H9 (cell line): ENCODE results near the gene FXR1. TPM values are rescaled to one million over a fixed set of nuclear protein-coding genes. Genes with fewer than 3 reads are reported as not detected.

Experiments used
- DNase-seq: peaks from one replicate; pipeline ENCODE4 v3.0.0-alpha.2; 2017
- H2AFZ ChIP-seq: one replicate; pipeline ENCODE4 v1.6.1; 2013; ENCODE audit warnings: mild to moderate bottlenecking, low read length, control low read depth, moderate library complexity
- H2AK5ac ChIP-seq: 2 replicates; pipeline ENCODE4 v1.6.1; 2013; ENCODE audit warnings: low read length, control low read depth, mixed read lengths; ENCODE audit not compliant: insufficient read length
- H2BK120ac ChIP-seq: one replicate; pipeline ENCODE4 v1.6.1; 2013; ENCODE audit warnings: low read depth, mild to moderate bottlenecking, low read length, control low read depth, inconsistent platforms; ENCODE audit not compliant: poor library complexity, severe bottlenecking
- H2BK12ac ChIP-seq: 2 replicates; pipeline ENCODE4 v1.6.1; 2013; ENCODE audit warnings: low read length, control low read depth, mixed read lengths, low read depth; ENCODE audit not compliant: insufficient read length
- H2BK15ac ChIP-seq: 2 replicates; pipeline ENCODE4 v1.6.1; 2013; ENCODE audit warnings: low read depth, low read length, control low read depth
- H2BK20ac ChIP-seq: one replicate; pipeline ENCODE4 v1.6.1; 2013; ENCODE audit warnings: low read depth, mild to moderate bottlenecking, low read length, control low read depth, inconsistent platforms; ENCODE audit not compliant: poor library complexity, severe bottlenecking
- H2BK5ac ChIP-seq: 2 replicates; pipeline ENCODE4 v1.6.1; 2013; ENCODE audit warnings: low read length, control low read depth, mixed read lengths; ENCODE audit not compliant: insufficient read length
- H3K14ac ChIP-seq: 2 replicates; pipeline ENCODE4 v1.6.1; 2013; ENCODE audit warnings: low read length, control low read depth; ENCODE audit not compliant: insufficient read depth
- H3K18ac ChIP-seq: 2 replicates; pipeline ENCODE4 v1.6.1; 2013; ENCODE audit warnings: low read depth, mild to moderate bottlenecking, mixed read lengths, low read length, control low read depth; ENCODE audit not compliant: insufficient read length
- H3K23ac ChIP-seq: 2 replicates; pipeline ENCODE4 v1.6.1; 2013; ENCODE audit warnings: low read length, control low read depth, mixed read lengths, low read depth; ENCODE audit not compliant: insufficient read length
- H3K23me2 ChIP-seq: 2 replicates; pipeline ENCODE4 v1.6.1; 2013; ENCODE audit warnings: low read depth, mild to moderate bottlenecking, mixed read lengths, low read length, control low read depth; ENCODE audit not compliant: insufficient read length, poor library complexity, severe bottlenecking
- H3K27ac ChIP-seq: 2 replicates; pipeline ENCODE4 v1.5.1; 2013; ENCODE audit warnings: low read length, control low read depth, mixed read lengths, low read depth; ENCODE audit not compliant: insufficient read length
- H3K27me3 ChIP-seq: 2 replicates; pipeline ENCODE4 v1.6.1; 2013; ENCODE audit warnings: low read length, control low read depth, inconsistent platforms; ENCODE audit not compliant: insufficient read depth
- H3K4ac ChIP-seq: 2 replicates; pipeline ENCODE4 v1.6.1; 2013; ENCODE audit warnings: low read depth, mild to moderate bottlenecking, control low read depth, inconsistent platforms, low read length, moderate library complexity
- H3K4me1 ChIP-seq: 2 replicates; pipeline ENCODE4 v1.6.1; 2013; ENCODE audit warnings: low read length, control low read depth, inconsistent platforms; ENCODE audit not compliant: insufficient read depth
- H3K4me2 ChIP-seq: 2 replicates; pipeline ENCODE4 v1.6.1; 2013; ENCODE audit warnings: low read length, control low read depth, mixed read lengths; ENCODE audit not compliant: insufficient read length, insufficient read depth
- H3K56ac ChIP-seq: 2 replicates; pipeline ENCODE4 v1.6.1; 2013; ENCODE audit warnings: low read depth, mild to moderate bottlenecking, mixed read lengths, low read length, control low read depth; ENCODE audit not compliant: insufficient read length
- H3K79me1 ChIP-seq: 2 replicates; pipeline ENCODE4 v1.6.1; 2013; ENCODE audit warnings: low read depth, mild to moderate bottlenecking, moderate library complexity, low read length, control low read depth, inconsistent platforms; ENCODE audit not compliant: insufficient read depth, poor library complexity, severe bottlenecking
- H3K79me2 ChIP-seq: 2 replicates; pipeline ENCODE4 v1.6.1; 2013; ENCODE audit warnings: low read length, control low read depth, inconsistent platforms; ENCODE audit not compliant: insufficient read depth
- H3K9ac ChIP-seq: 2 replicates; pipeline ENCODE4 v1.6.1; 2013; ENCODE audit warnings: low read length, control low read depth, mixed read lengths; ENCODE audit not compliant: insufficient read length; ENCODE audit errors: extremely low read depth
- H3K9me3 ChIP-seq: one replicate; pipeline ENCODE4 v1.6.1; 2013; ENCODE audit warnings: low read depth, low read length, inconsistent platforms; ENCODE audit not compliant: control insufficient read depth
- H3T11ph ChIP-seq: one replicate; pipeline ENCODE4 v1.6.1; 2013; ENCODE audit warnings: mild to moderate bottlenecking, low read length, control low read depth, inconsistent platforms
- H4K20me1 ChIP-seq: one replicate; pipeline ENCODE4 v1.6.1; 2013; ENCODE audit not compliant: control insufficient read depth, insufficient read length, insufficient read depth
- H4K5ac ChIP-seq: 2 replicates; pipeline ENCODE4 v1.6.1; 2013; ENCODE audit warnings: low read depth, mild to moderate bottlenecking, mixed read lengths, low read length, control low read depth; ENCODE audit not compliant: insufficient read length
- H4K8ac ChIP-seq: replicated peaks from 2 replicates; pipeline ENCODE4 v1.6.1; 2013; ENCODE audit warnings: low read length, control low read depth, mixed read lengths, low read depth; ENCODE audit not compliant: insufficient read length
- H4K91ac ChIP-seq: 2 replicates; pipeline ENCODE4 v1.6.1; 2013; ENCODE audit warnings: low read depth, mild to moderate bottlenecking, moderate library complexity, mixed read lengths, low read length, control low read depth; ENCODE audit not compliant: insufficient read length
- H3K27ac Mint-ChIP-seq, 3 experiments: 2 replicates in 2 of 3; 3 replicates in 1 of 3; pipeline ENCODE4 v1.8.0; 2020 to 2021; ENCODE audit warnings: mixed read lengths in 3 of 3, mild to moderate bottlenecking in 1 of 3, moderate library complexity in 1 of 3
- H3K27me3 Mint-ChIP-seq: 2 replicates; pipeline ENCODE4 v1.8.0; 2021; ENCODE audit warnings: low read depth, mild to moderate bottlenecking, moderate library complexity, mixed read lengths
- H3K36me3 Mint-ChIP-seq, 3 experiments: 2 replicates in 2 of 3; 3 replicates in 1 of 3; pipeline ENCODE4 v1.8.0; 2020 to 2021; ENCODE audit warnings: low read depth in 3 of 3, mixed read lengths in 3 of 3; ENCODE audit not compliant: insufficient read depth in 1 of 3
- H3K4me1 Mint-ChIP-seq, 2 experiments: 2 replicates each; pipeline ENCODE4 v1.8.0; 2020; ENCODE audit warnings: mixed read lengths in 2 of 2
- H3K4me3 Mint-ChIP-seq, 2 experiments: 2 replicates in 1 of 2; 3 replicates in 1 of 2; pipeline ENCODE4 v1.8.0; 2020 to 2021; ENCODE audit warnings: mild to moderate bottlenecking in 2 of 2, mixed read lengths in 2 of 2, moderate library complexity in 1 of 2
- H3K9me3 Mint-ChIP-seq, 2 experiments: 2 replicates in 1 of 2; 3 replicates in 1 of 2; pipeline ENCODE4 v1.8.0; 2020; ENCODE audit warnings: mild to moderate bottlenecking in 2 of 2, mixed read lengths in 2 of 2, moderate library complexity in 1 of 2
- WGBS: extraction: QIAGEN DNeasy Blood & Tissue Kit; methylation state at CpG from one replicate; pipeline ENCODE4 v1.1.7; 2013; ENCODE audit warnings: missing lambda C conversion rate, low lambda C conversion rate, mixed read lengths; ENCODE audit not compliant: insufficient read length; ENCODE audit errors: extremely low coverage; 5-methylcytosine and 5-hydroxymethylcytosine counted together
- total RNA-seq: library from RNA; stranded (reverse); gene quantifications from 2 replicates; pipeline ENCODE4 v1.2.1, GENCODE V29; 2021
- TF ChIP-seq, protein P1 (sequence below): fragments of 200-600 bp; sonication (generic); conservative IDR thresholded peaks from 3 replicates; pipeline ENCODE4 v1.8.0; 2021; ENCODE audit warnings: antibody characterized with exemption, mild to moderate bottlenecking

The FXR1 gene
- total RNA-seq, 1 experiment from 2014 or later = 240 TPM

DNA sequence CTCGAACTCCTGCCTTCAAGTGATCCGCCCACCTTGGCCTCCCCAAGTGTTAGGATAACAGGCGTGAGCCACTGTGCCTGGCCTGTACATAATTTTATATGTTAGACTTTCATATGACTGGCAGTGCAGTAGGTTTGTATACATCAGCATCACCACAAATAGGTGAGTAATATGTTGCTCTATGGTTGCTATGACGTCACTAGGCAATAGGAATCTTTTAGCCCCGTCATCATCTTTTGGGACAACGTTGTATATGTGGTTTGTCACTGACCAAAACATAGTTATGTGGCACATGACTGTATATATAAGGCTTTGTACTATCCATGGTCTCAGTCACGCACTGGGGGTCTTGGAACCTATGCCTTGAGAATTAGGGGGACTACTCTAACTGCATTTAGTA, 94.1 kb downstream of the FXR1 start:
- no peak overlapping the region for H2BK5ac ChIP-seq
- Mint-ChIP-seq H3K4me3 (no peak overlapping the region), H3K4me1 (peaks cover 15 to 19% of the 10 kb centered on the region in 2 experiments), H3K36me3 (peaks cover 1 to 10% (median 6%) of the 10 kb centered on the region in 3 experiments; a peak in 6 of 7 replicates), H3K27me3 (peaks cover 5% of the 10 kb centered on the region), H3K27ac (no peak overlapping the region), H3K9me3 (peaks cover 10 to 14% of the 10 kb centered on the region in 2 experiments)
- H4K91ac ChIP-seq = no peak overlapping the region
- H3K9ac ChIP-seq = no peak overlapping the region
- H2AFZ ChIP-seq = no peak overlapping the region
- H3K79me1 ChIP-seq = no peaks in the 10 kb centered on the region
- no peak overlapping the region for H3K4ac ChIP-seq
- no peak overlapping the region for H2BK12ac ChIP-seq
- no peaks in the 10 kb centered on the region for H4K20me1 ChIP-seq
- H2BK120ac ChIP-seq = no peak overlapping the region
- DNase-seq = no peak
- TF ChIP-seq, protein P1, sequence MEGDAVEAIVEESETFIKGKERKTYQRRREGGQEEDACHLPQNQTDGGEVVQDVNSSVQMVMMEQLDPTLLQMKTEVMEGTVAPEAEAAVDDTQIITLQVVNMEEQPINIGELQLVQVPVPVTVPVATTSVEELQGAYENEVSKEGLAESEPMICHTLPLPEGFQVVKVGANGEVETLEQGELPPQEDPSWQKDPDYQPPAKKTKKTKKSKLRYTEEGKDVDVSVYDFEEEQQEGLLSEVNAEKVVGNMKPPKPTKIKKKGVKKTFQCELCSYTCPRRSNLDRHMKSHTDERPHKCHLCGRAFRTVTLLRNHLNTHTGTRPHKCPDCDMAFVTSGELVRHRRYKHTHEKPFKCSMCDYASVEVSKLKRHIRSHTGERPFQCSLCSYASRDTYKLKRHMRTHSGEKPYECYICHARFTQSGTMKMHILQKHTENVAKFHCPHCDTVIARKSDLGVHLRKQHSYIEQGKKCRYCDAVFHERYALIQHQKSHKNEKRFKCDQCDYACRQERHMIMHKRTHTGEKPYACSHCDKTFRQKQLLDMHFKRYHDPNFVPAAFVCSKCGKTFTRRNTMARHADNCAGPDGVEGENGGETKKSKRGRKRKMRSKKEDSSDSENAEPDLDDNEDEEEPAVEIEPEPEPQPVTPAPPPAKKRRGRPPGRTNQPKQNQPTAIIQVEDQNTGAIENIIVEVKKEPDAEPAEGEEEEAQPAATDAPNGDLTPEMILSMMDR = no peak
- WGBS = no CpG with 5 or more reads among the region's 7 CpGs
- no peaks in the 10 kb centered on the region for H3K79me2 ChIP-seq
- no peak overlapping the region for H3K56ac ChIP-seq
- no peak overlapping the region for H3K14ac ChIP-seq
- H3K9me3 ChIP-seq = no peaks in the 10 kb centered on the region
- no peak overlapping the region for H2AK5ac ChIP-seq
- no peaks in the 10 kb centered on the region for H3K23me2 ChIP-seq
- no peaks in the 10 kb centered on the region for H3K27me3 ChIP-seq
- H4K5ac ChIP-seq = no peak overlapping the region
- H3K4me2 ChIP-seq = no peak overlapping the region
- no peak overlapping the region for H3K18ac ChIP-seq
- no peaks in the 10 kb centered on the region; the same call in 1 of the 2 replicates for H3K4me1 ChIP-seq
- no peak overlapping the region for H2BK15ac ChIP-seq
- no peak overlapping the region for H3K23ac ChIP-seq
- no peak overlapping the region for H4K8ac ChIP-seq
- no peak overlapping the region for H3K27ac ChIP-seq
- H3T11ph ChIP-seq = no peak overlapping the region
- H2BK20ac ChIP-seq = no peak overlapping the region
